GM21367 (cell line): ENCODE data around the gene UNC5CL.

Experiments
- ATAC-seq: cut with Tn5 transposase; IDR thresholded peaks from one replicate; pipeline ENCODE4 v1.9.1; 2021; ENCODE audit not compliant: unreplicated experiment

UNC5CL gene

GRCh38 chr6:41063884-41064285 is 24.9 kb upstream of the UNC5CL start:
- ATAC-seq = no peak

- ATAC-seq = no peak
Measured at GRCh38 chr6:41062056-41062455, 23.0 kb upstream of the UNC5CL start.

- no peak for ATAC-seq
Measured at GRCh38 chr6:41061196-41061726, 22.2 kb upstream of the UNC5CL start.

GRCh38 chr6:41059556-41059955 is 20.5 kb upstream of the UNC5CL start:
- ATAC-seq = no peak

GRCh38 chr6:41058783-41059181 is 19.8 kb upstream of the UNC5CL start:
- ATAC-seq = no peak

- no peak for ATAC-seq
Measured at GRCh38 chr6:41056768-41057490, 17.9 kb upstream of the UNC5CL start.

- no peak for ATAC-seq
Measured at GRCh38 chr6:41055149-41055548, 16.1 kb upstream of the UNC5CL start.

GRCh38 chr6:41054511-41054910 is 15.5 kb upstream of the UNC5CL start:
- no peak for ATAC-seq

GRCh38 chr6:41053041-41053440 is 14.0 kb upstream of the UNC5CL start, which contains the start of gene APOBEC2:
Gene APOBEC2 (plus strand): TSS chr6:41053202. CDS start chr6:41053348, 146 bp downstream.
- ATAC-seq = no peak

GRCh38 chr6:41051873-41052272 is 12.9 kb upstream of the UNC5CL start:
- no peak for ATAC-seq

- no peak for ATAC-seq
Measured at GRCh38 chr6:41050536-41050935, 11.5 kb upstream of the UNC5CL start.

- no peak for ATAC-seq
Measured at GRCh38 chr6:41049955-41050354, 10.9 kb upstream of the UNC5CL start.

GRCh38 chr6:41049521-41049920 is 10.5 kb upstream of the UNC5CL start:
- no peak for ATAC-seq

GRCh38 chr6:41047745-41048732 is 9.0 kb upstream of the UNC5CL start:
- ATAC-seq = no peak

- ATAC-seq = no peak
Measured at GRCh38 chr6:41047306-41047705, 8.3 kb upstream of the UNC5CL start.

GRCh38 chr6:41046084-41046483 is 7.1 kb upstream of the UNC5CL start:
- ATAC-seq = no peak

- no peak for ATAC-seq
Measured at GRCh38 chr6:41045664-41046063, 6.6 kb upstream of the UNC5CL start.

- no peak for ATAC-seq
Measured at GRCh38 chr6:41043151-41043550, 4.1 kb upstream of the UNC5CL start.

- no peak for ATAC-seq
Measured at GRCh38 chr6:41042226-41043055, 3.4 kb upstream of the UNC5CL start, which contains the start of gene TSPO2. Gene TSPO2 (plus strand): TSS chr6:41042467. CDS start chr6:41042986, 519 bp downstream.

GRCh38 chr6:41040940-41041536 is 2.0 kb upstream of the UNC5CL start:
- no peak for ATAC-seq
